HG03064 (cell line): Measurements from ENCODE around the gene WDR18.

Experiments
- ATAC-seq: cut with Tn5 transposase; IDR thresholded peaks from one replicate; pipeline ENCODE4 v1.9.1; 2021; ENCODE audit warnings: low read depth; ENCODE audit not compliant: unreplicated experiment

The WDR18 gene

GRCh38 chr19:963486-963951, 20.6 kb upstream of the WDR18 start:
- no peak for ATAC-seq

GRCh38 chr19:964116-964520, 20.0 kb upstream of the WDR18 start:
- ATAC-seq = no peak

- ATAC-seq = no peak
Measured at GRCh38 chr19:964761-965694, 19.1 kb upstream of the WDR18 start.

- ATAC-seq = no peak
Measured at GRCh38 chr19:966485-967088, 17.6 kb upstream of the WDR18 start.

GRCh38 chr19:970695-971094, 13.4 kb upstream of the WDR18 start:
- no peak for ATAC-seq

GRCh38 chr19:971795-972194, 12.3 kb upstream of the WDR18 start:
- no peak for ATAC-seq

- no peak for ATAC-seq
Measured at GRCh38 chr19:972281-972680, 11.9 kb upstream of the WDR18 start.

GRCh38 chr19:973726-974563, 10.2 kb upstream of the WDR18 start:
- no peak for ATAC-seq

- no peak for ATAC-seq
Measured at GRCh38 chr19:974564-975257, 9.4 kb upstream of the WDR18 start.

GRCh38 chr19:976476-976875, 7.7 kb upstream of the WDR18 start:
- no peak for ATAC-seq

GRCh38 chr19:977058-977464, 7.1 kb upstream of the WDR18 start:
- no peak for ATAC-seq

- ATAC-seq = no peak
Measured at GRCh38 chr19:979318-979741, 4.8 kb upstream of the WDR18 start.

- no peak for ATAC-seq
Measured at GRCh38 chr19:980133-980998, 3.8 kb upstream of the WDR18 start.

GRCh38 chr19:982567-983170, 1.5 kb upstream of the WDR18 start:
- no peak for ATAC-seq

GRCh38 chr19:986083-986482, 1.9 kb downstream of the WDR18 start:
- ATAC-seq = no peak

- ATAC-seq = no peak
Measured at GRCh38 chr19:988081-988480, 3.9 kb downstream of the WDR18 start.

GRCh38 chr19:988510-988909, 4.4 kb downstream of the WDR18 start:
- no peak for ATAC-seq

GRCh38 chr19:989381-990081, 5.4 kb downstream of the WDR18 start:
- no peak for ATAC-seq
